Putamen (tissue), 1 donor: ENCODE data around the gene CDC5L.

Experiments
- DNase-seq: peaks from one replicate; pipeline ENCODE4 v3.0.0-alpha.2; 2016; ENCODE audit warnings: low spot score

The CDC5L gene

DNA sequence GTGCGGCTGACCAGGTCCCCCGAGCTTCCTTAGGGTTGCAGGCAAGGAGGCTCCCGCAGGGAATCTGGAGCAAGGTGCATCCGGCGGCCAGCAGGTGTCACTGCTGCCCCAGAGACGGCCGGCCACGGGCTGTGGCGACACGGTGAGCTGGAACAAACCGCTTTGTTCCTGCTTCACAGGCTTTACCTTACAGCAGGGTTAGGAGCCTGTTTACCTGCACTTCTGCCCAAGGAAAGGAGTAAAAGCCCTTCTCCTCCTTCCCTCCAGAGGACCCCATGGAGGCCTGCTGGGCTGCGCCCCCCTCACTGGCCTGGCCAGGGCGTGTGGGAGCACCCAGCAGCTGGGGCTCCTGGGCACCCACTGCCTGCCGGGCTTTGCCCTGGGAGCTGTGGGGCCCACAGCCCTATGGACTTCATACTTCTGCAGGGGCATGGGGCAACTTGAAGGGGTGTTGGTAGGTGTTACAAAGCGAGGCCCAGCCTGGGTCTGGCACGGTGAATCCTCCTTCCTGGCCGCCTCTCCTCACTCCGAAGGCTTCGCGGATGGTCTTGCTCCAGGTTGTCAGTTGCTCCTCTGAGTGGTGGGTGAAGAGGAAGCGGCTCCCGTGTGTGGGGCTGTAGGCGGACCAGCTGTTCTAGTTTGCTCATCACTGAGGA is 88.4 kb downstream of the CDC5L start:
- DNase-seq: peak; percentile 58

DNA sequence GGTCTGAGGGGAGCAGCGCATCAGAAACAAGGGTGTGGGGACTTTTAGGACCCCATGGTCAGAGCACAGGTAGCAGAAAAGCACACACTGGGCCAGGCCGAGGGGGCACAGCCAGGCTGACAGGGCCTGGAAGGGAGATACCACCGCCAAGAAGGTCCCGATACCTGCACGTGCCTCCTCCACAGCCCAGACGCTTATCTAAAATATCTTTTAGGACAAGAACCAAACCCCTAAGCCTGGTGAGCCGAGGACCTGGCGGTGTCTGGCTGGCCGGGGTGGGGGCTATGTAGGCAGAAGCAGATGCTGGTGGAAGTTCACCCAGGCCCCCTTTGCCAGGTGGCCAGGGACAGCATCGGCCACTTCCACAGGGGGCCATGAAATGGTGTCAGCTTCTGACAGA is 89.3 kb downstream of the CDC5L start:
- DNase-seq: no peak

DNA sequence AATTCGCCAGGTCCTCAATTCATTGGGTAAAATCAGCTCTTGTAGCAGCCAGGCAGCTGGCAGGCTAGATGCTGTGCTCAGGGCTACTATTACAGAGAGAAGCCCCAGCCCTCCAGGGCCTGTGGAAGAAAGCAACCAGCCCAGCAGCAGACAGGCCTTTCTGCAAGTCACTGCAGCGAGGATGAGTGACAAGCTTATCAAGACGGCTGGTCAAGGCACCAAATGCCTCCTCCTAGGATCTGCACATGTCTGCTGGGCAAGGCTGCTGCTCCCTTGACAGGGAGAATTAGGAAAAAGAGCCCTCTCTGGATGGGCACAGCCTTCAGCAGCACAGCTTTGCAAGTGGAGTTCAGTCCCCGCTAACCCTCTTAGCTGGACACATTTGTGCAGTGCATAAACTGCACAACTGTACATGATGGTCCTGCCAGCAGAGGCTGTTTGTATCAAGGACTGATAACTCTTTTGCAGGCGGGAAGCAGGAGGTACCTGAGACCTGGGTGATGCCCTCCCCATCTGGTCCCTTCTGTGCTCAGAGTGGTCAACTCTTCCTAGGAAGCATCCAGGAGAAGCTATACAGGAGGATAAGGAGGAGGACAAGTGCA is 89.9 kb downstream of the CDC5L start:
- no peak for DNase-seq

DNA sequence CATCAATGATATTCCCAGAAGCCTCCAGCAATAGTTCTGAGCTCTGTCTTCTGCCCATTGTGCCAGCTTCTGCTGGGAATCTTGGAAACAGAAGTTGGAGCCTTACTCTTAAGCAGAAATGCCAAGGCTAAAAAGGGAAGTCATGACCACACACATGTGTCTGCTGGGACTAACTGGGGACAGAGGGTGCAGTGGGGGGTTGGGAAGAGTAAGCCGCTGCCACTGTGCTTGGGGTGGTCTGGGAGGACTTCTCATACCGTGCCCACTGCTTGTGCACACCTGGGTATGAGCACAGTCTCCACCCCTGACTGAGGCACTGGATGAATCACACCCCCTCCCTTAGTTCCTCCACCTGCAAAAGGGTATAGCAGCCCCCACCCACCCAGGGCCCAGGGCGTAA is 90.7 kb downstream of the CDC5L start:
- DNase-seq: no peak

DNA sequence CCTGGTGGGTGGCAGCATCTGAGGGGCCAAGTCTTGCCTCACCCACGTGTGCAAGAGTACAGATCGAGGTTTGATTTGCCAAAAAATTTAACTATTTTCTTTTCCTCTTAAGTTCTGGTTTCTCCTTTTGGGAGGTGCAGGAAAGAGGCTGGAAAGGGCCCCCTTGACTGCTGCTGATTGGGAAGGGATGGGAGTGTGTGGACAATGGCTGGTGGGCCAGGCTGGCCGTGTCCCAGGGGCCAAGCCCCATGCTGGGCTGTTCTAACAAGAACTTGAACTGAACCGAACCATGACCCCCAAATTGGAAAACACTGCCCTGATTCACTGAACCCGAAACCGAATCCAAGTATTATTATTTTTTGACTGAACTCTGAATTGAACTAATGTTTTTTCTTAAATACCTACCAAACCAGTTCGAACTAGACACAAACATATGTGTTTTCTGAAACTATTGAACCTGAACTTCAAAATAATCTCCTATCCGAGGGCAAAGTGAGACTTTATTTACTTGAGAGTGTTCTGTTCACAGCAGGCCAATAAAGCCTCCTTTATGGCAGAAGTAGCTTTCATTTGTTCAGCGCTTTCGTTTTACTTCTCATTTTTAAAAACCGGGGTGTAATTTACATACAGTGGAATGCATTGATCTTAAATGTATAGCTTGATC is 91.2 kb downstream of the CDC5L start:
- no peak for DNase-seq

DNA sequence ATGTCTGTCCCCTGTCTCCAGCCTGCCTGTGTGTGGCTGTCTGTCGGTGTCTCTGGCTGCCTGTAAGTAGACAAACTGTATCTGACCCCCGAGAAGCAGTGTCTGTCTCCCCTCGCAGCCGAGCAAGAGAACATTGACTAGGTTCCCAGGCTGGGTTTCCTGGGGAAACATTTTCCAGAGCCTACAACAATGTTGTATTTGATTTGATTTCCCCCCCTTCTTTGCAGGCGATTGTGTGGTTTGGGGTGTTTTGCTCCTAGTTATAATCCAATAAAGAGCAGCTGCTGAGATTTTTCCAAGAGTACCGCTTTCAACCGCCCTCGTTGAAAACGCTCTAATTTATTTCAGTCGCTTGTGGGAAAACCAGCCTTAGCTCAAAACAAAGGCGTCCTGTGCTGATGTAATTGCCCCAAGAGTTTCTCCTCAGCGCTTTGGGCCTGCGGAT is 92.6 kb downstream of the CDC5L start:
- DNase-seq: peak; percentile 58

DNA sequence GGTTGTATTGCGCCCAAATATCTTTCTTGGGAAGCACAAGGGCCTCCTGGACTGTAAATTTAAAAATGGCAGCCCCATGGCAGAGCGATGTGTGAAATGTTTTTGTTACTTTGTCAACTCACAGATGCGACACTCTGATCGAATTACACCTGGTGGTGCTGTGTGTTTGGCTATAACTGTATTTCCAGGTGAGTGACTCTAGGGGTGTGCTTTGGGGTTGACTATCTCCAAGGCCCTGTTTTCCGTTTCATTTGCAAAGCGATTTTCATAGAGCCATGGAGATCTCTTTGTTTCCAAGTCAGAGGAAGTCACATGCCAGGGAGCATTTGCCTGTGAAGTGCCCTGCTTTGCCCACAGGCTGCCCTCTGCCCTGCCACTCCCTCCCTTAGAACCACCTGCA is 93.5 kb downstream of the CDC5L start:
- DNase-seq: no peak

DNA sequence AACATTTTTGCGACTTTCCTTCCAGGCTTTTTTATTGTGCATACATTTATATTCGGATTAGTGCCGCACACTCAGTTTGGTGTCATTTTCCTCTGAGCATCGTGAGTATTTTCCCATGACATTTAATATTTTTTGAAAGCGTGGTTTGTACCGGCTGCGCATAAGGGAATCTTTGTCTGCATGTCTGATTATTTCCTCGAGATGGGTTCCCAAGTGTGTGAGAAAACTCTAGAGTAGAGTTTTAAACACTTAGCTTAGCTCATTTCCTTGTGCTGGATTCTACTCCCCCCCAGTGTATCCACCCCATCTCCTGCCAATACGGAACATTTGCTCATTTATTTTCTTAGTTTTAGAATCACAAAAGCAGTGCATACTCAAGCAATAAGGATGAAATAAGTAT is 94.3 kb downstream of the CDC5L start:
- no peak for DNase-seq

DNA sequence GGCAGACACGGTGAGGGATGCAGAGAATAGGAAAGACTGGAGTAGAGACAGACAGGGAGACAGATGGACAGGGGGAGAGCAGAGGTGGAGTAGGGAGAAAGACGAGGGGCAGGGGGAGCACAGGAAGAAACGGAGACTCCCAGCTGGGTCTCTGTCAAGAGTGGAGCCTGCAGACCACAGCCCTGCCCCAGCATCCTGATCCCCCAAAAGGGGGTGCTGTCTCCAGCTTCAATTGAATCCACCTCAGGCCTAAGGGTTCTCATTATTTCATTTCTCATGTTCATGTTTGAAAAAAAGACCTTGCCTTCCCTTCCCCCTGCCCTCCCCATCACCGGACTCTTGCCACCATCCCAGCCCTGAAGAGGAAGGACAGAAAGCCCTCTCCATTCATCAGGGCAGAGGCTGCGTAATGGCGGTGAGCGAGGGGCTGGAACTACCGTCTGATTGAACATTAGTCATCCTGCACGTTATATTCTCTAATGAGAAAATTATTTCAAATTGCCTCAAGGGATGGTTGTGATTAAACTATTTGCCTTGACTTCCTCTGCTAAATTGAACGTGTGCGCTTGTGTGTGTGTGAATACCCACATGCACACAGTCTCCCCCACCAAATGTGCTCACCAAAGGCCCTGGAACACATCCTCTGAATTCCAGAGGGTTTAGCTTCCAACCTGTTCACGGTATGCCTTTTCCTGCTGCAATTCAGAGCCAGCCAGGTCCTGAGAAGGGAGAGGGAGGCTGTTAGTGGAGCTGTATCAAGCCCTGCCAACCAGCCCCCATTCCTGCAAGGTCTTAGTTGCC is 98.3 kb downstream of the CDC5L start:
- DNase-seq: no peak

DNA sequence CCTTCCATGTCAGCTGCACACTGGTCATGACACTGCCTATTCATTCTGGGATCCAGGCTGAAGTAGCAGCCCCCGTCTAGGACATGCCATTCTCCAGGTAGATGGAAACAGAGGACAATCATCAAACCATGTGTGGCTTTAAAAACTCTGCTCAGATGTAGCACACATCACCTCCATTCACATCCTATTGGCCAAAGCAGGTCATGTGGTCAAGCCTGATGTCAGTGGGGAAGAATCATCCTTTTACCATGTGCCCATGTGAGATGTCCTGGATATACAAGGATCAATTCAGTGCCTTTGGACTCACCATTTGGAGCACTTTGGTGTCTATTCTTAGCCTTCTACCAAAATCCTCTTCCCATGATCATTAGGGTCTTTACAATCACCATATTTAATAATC is 99.5 kb downstream of the CDC5L start:
- DNase-seq: no peak

DNA sequence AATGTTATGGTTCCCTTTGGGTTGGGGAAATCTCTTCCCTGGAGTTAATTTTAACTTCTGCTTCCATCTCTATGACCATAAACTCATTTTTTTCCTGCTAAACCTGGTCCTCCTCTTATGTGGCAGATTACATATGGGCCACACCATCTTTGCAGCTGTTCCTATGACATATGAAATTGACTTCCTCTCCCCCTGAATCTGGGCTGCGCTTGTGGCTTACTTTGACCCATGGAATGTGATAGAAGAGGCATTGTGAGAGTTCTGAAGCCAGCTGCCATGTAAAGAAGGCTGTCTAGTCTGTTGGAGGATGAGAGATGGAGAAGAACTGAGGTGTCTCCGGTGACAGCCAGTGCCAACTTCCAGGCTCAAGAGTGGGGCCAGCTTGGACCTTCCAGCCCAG is 100.1 kb downstream of the CDC5L start:
- no peak for DNase-seq

DNA sequence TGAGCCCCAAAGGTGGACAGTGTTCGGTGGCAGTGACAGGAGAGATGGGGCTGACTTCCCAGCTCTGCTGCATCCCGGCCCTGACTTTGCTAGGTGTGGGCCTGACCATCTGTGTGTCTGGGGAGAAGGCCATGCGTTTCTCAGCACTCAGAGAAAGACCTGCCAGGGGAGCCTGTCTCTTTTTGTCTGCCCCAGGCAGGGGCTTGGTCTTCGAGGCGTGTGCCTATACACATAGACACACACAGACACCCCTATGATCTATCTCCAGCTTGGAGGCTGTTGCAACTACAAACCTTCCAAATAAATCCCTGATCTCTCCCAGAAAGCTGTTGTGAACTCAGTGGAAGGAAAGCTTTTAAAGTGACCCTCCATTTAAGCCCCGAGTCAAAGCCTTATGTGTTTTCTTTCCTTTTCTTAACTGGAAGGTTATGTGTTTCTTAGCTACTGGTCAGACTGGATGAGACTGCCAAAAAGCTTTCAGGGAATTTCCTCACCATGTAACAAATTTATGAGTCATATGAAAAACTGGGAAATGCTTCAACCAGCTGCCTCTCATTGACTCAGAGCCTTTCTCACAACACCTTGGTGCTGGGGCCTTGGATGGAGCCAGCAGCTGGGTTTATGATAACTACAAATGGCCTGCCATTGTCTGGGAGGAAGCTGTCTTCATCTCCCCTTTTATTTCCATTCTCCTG is 102.6 kb downstream of the CDC5L start:
- no peak for DNase-seq

DNA sequence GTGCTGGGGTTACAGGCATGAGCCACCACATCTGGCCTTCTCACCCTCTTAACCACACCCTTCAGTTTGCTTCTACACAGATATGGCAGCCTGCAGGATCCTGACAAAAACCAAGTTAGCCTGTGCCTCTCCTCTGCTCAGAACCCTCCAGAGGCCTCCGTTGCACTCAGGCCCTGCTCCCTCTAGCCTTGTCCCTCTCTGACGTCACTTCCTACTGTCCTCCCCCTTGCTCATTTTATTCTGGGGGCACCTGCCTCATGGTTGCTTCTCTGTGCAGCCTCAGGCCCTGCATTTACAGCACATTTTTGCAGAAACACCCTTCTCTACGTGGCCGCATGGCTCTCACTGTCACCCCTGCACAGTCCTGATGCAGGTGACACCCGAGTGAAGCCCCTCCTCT is 105.6 kb downstream of the CDC5L start:
- DNase-seq: no peak

DNA sequence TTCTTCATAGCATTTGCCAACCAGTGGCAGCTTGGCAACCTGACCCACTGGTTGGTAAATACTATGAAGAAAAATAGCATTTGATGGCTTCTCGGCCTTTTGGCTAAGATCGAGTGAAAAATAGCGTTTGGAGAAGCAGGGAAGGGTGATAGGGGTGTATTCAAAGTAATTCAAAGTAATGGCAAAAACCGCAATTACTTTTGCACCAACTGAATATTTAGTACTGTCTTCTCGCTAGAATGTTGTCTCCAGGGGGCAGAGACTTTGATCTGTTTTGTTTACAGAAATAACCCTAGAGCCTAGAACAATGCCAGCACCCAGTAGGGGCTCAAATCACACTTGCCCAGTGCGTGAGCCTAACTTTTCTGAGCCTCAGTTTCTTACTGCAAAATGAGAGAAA is 106.1 kb downstream of the CDC5L start:
- no peak for DNase-seq

DNA sequence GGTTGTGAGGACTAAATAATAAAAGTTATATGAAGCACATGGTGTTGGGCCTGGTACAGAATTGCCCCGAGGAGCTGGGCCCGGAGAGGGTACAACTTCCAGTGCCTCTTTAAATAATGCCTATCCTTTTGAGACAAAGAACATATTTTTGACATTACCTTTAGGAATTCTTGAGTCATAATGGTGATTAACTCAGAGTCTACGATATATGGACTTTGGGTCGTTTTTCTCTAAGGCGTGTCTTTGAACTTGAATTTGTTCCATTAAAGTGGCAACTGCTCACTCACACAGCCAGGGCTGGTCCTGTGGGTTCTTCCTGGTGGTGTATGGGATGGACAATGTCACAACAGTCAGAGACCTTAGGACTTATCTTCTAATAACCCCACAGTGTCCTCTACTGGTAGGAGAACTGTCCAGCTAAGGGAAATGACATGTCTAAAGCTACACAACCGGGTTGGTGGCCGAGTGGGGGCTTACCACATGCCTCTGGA is 106.5 kb downstream of the CDC5L start:
- DNase-seq: no peak

DNA sequence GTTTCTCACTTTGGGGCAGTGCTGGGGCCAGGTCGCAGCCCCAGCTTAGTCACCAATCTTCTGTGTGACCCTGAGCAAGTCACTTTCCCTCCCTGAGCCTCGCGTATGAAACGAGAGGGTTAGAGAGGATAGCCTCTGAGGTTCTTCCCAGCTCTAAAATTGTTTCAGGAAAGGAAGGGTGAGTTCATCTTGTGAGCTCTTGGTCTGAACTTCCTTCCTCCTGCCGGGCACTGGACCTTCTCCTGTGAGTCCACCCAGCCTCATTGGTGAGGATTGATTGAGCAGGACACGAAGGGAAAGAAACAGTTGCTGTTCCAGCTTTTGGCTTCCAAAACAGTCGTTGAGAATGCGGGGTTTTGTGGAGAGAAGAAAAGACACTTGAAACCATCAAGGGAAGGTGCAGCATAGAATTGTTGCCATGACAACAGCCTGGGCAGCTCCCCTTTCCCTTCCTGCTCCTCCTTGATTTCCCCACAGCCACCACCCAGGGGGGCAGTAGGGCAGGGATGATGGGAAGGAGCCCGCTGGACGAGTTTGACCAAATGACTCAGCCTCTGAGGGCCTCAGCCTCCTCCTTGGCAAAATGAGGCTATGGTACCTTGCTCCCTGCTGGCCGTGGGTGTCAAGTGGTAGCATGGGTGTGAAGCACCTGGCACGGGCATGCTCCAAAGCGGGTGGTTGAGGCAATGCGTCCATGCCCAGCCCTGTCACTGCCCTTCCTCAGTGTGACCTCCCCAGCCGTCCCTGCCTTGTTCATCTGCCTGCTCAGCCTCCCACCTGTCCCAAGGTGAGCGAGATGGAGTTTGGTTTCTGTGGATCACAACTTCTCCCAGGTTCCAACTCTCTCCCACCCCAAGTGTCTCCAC is 107.8 kb downstream of the CDC5L start:
- no peak for DNase-seq

DNA sequence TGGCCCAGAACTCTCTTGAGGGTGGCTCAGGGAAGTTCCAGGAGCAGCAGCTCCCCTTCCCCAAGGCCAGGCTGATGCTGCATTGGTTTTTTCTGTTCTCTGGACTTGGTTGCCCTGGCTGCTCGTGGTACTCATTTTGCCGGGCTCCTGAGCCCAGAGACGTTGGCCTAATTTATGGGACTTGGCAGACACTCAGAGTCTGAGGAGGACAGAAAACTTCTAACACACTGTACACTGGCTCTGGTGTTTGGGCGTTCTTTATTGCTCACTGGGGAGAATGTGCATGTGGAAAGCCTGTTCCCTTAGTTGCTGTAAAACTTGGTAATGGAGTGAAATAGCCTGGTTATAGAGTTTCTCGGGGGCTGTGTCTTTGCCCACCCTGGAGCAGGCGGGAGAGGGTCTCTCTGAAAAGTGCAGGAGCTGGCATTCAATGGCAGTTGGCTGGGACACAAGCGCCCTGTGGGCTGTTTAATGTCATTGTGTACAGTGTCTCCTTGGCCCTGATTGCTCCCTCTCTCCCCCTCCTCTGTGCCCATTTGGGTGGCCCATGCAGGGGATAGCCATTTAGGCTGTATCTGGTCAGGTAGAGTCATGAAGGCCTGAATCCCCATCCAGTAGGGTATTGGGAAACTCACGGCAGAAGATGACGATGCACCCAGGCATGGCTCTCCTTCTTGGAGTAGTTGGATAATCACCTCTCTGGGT is 109.3 kb downstream of the CDC5L start:
- no peak for DNase-seq

DNA sequence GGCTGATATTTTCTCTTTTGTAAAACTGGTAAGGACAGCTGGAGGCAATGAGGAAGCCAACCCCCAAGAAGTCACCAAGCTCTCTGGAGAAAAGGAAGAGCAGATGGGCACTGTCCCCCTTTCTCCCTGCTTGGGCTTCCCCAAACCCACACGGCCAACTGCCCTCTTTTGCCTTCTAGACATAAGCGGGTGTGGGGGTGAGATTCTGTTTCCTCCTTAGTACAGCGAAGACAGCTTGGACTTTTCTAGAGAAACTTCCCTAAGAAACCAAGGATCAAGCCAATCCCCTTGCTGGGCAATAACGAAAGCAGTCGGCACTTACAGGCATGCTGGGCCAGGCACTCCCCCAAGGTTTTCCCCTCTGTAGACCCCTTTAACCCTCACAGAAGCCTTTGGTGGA is 110.3 kb downstream of the CDC5L start:
- DNase-seq: no peak

DNA sequence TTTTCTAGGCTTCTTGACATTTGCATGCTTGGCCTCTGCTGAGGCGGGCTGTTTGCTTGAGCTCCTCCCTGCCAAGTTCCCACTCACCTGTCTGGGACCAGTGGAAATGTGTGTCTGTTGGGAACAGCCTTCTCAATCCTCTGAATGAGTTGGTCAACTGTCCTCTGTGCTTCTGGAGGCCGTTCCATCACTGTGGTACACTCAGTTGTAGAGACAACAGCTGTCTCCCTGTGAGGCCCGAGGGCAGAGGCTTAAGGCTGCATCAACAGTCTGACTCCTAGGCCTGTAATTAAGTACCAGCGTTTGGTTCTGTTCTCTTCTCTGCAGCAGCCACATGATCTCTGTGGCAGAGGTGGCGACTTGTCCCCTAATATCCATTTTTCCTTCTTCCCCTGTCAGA is 110.9 kb downstream of the CDC5L start:
- DNase-seq: no peak

DNA sequence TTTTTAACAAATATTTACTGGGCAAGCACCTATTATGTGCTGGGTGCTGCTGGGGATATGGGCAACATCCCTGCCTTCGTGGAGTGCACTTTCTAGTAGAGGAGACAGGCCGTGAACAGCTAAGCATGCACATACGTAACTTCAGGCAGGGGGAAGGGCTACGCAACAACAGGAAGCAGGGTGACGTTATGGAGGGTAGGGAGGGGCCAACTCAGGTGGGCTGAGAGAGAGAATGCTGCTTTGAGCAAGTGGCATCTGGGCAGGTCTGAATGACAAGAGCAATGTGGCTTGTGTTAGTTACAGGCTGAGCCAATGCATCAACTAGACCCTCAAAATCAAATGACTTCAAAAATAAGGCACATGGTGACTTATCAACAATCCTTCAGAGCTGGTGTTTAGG is 112.1 kb downstream of the CDC5L start:
- no peak for DNase-seq
